GM23248 (cell line): ENCODE results near the gene KRT15.

Source experiments
- EZH2 ChIP-seq: fragments of 200-600 bp; sonication (generic); IDR thresholded peaks from 2 replicates; pipeline ENCODE4 v1.6.1; 2018; ENCODE audit warnings: antibody characterized with exemption, mild to moderate bottlenecking; ENCODE audit not compliant: insufficient read depth, poor library complexity, severe bottlenecking
- EZH2phosphoT487 ChIP-seq: fragments of 200-600 bp; sonication (generic); IDR thresholded peaks from 2 replicates; pipeline ENCODE4 v1.6.1; 2018; ENCODE audit warnings: antibody characterized with exemption, moderate library complexity, mild to moderate bottlenecking, low read depth; ENCODE audit not compliant: insufficient read depth

DNA sequence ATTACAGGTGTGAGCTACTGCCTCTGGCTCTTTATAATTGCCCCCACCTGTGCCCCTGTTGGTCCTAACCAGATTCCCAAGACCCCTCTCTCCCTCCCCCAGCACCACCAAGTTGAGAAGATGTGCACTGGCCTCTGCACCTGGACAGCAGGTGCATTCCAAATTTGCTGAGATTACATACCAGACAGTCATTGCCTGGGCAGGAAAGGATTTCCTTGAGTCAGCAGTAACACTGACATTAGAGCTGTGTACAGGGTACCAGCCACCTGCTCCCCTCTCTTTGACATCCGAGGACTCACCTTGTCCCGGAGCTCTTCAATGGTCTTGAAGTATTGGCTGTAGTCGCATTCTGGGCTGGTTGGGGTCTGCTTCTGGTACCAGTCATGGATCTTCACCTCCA lies 659 bp downstream of the KRT15 start:
- TF ChIP-seq EZH2phosphoT487 (no peak), EZH2 (no peak)
